WTC11 (cell line): ENCODE measurements around the gene THSD7B. TPM values are rescaled to one million over a fixed set of nuclear protein-coding genes. Genes with fewer than 3 reads are reported as not detected.

Experiments
- ATAC-seq: fragments of 200-7000 bp; cut with Tn5 transposase; 2 replicates; pipeline ENCODE4 v1.10.0; 2021; ENCODE audit warnings: mild to moderate bottlenecking, moderate library complexity
- CTCF ChIA-PET: fragments of 300-600 bp; sonication (Branson Sonifier 250); formaldehyde crosslinking; loops from one replicate; lab custom pipeline; 2021; ENCODE audit warnings: antibody characterized with exemption; lab: Charles Lee
- POLR2A ChIA-PET: fragments of 350-600 bp; sonication (Branson Sonifier 250); formaldehyde crosslinking; loops from one replicate; lab custom pipeline; 2021; ENCODE audit warnings: antibody characterized with exemption; lab: Charles Lee
- DNase-seq: peaks from one replicate; pipeline ENCODE4 v3.0.0; 2021; ENCODE audit warnings: low spot score
- H3K27ac Mint-ChIP-seq: 2 replicates; pipeline ENCODE4 v1.8.0; 2021; ENCODE audit warnings: mixed read lengths
- H3K27me3 Mint-ChIP-seq: 2 replicates; pipeline ENCODE4 v1.8.0; 2021; ENCODE audit warnings: low read depth, mild to moderate bottlenecking, moderate library complexity, mixed read lengths
- H3K36me3 Mint-ChIP-seq: 2 replicates; pipeline ENCODE4 v1.8.0; 2021; ENCODE audit warnings: mixed read lengths
- H3K4me1 Mint-ChIP-seq: 2 replicates; pipeline ENCODE4 v1.8.0; 2022; ENCODE audit warnings: mixed read lengths
- H3K4me3 Mint-ChIP-seq: 2 replicates; pipeline ENCODE4 v1.8.0; 2021; ENCODE audit warnings: mild to moderate bottlenecking, moderate library complexity, mixed read lengths
- H3K9me3 Mint-ChIP-seq: 2 replicates; pipeline ENCODE4 v1.8.0; 2021; ENCODE audit warnings: mixed read lengths
- ELF4 ChIP-seq: sonication (generic); formaldehyde crosslinking; IDR thresholded peaks from 2 replicates; pipeline ENCODE4 v1.8.1; 2022; ENCODE audit warnings: low read depth, mild to moderate bottlenecking, moderate library complexity, missing genetic modification reagents
- GRHL2 ChIP-seq: fragments of 250-450 bp; sonication (Bioruptor Pico); IDR thresholded peaks from 2 replicates; pipeline ENCODE4 v1.8.0; 2022; ENCODE audit warnings: mild to moderate bottlenecking, moderate library complexity; ENCODE audit not compliant: insufficient replicate concordance, severe bottlenecking
- HMGA2 ChIP-seq: fragments of 250-450 bp; sonication (Bioruptor Pico); IDR thresholded peaks from 2 replicates; pipeline ENCODE4 v1.4.0; 2021; ENCODE audit warnings: mild to moderate bottlenecking, moderate library complexity
- KAT7 ChIP-seq: sonication (generic); formaldehyde crosslinking; IDR thresholded peaks from 2 replicates; pipeline ENCODE4 v1.8.1; 2023; ENCODE audit warnings: missing genetic modification reagents, mild to moderate bottlenecking, borderline replicate concordance
- MXD4 ChIP-seq: fragments of 250-450 bp; sonication (Bioruptor Pico); IDR thresholded peaks from 2 replicates; pipeline ENCODE4 v1.8.0; 2021; ENCODE audit warnings: mild to moderate bottlenecking, moderate library complexity, borderline replicate concordance
- NFATC4 ChIP-seq: fragments of 250-450 bp; sonication (Bioruptor Pico); IDR thresholded peaks from 2 replicates; pipeline ENCODE4 v1.9.0; 2021; ENCODE audit warnings: mild to moderate bottlenecking
- NR2C2 ChIP-seq: sonication (generic); formaldehyde crosslinking; IDR thresholded peaks from 2 replicates; pipeline ENCODE4 v1.8.0; 2022; ENCODE audit warnings: mild to moderate bottlenecking, missing genetic modification reagents
- SP1 ChIP-seq: sonication (generic); formaldehyde crosslinking; conservative IDR thresholded peaks from 2 replicates; pipeline ENCODE4 v1.8.1; 2022; ENCODE audit warnings: missing genetic modification reagents
- ZNF121 ChIP-seq: sonication (generic); formaldehyde crosslinking; IDR thresholded peaks from 2 replicates; pipeline ENCODE4 v1.8.0; 2023; ENCODE audit warnings: missing genetic modification reagents
- ZNF219 ChIP-seq: sonication (generic); formaldehyde crosslinking; IDR thresholded peaks from 2 replicates; pipeline ENCODE4 v1.8.0; 2023; ENCODE audit warnings: missing genetic modification reagents, mild to moderate bottlenecking, borderline replicate concordance
- ZNF232 ChIP-seq: sonication (generic); formaldehyde crosslinking; IDR thresholded peaks from 2 replicates; pipeline ENCODE4 v1.8.0; 2022; ENCODE audit warnings: mild to moderate bottlenecking, missing genetic modification reagents
- ZNF263 ChIP-seq: sonication (generic); formaldehyde crosslinking; IDR thresholded peaks from 2 replicates; pipeline ENCODE4 v1.8.1; 2022; ENCODE audit warnings: low read depth, mild to moderate bottlenecking, moderate library complexity, missing genetic modification reagents
- total RNA-seq: library from RNA; stranded (reverse); gene quantifications from 3 replicates; pipeline ENCODE4 v1.2.3, GENCODE V29; 2021
- TF ChIP-seq, protein P1 (sequence below): fragments of 250-450 bp; sonication (Bioruptor Pico); IDR thresholded peaks from 2 replicates; pipeline ENCODE4 v1.8.0; 2021; ENCODE audit warnings: mild to moderate bottlenecking
- TF ChIP-seq, protein P2 (sequence below): fragments of 250-450 bp; sonication (Bioruptor Pico); IDR thresholded peaks from 2 replicates; pipeline ENCODE4 v1.9.0; 2021; ENCODE audit warnings: mild to moderate bottlenecking
- TF ChIP-seq, protein P3 (sequence below): sonication (generic); formaldehyde crosslinking; IDR thresholded peaks from 2 replicates; pipeline ENCODE4 v1.8.1; 2023; ENCODE audit warnings: mild to moderate bottlenecking, missing genetic modification reagents, borderline replicate concordance
- TF ChIP-seq, protein P4 (sequence below): sonication (generic); formaldehyde crosslinking; conservative IDR thresholded peaks from 2 replicates; pipeline ENCODE4 v1.8.1; 2023; ENCODE audit warnings: mild to moderate bottlenecking, low read depth, missing genetic modification reagents, moderate library complexity
- TF ChIP-seq, protein P5 (sequence below): fragments of 250-450 bp; sonication (Bioruptor Pico); IDR thresholded peaks from 2 replicates; pipeline ENCODE4 v1.9.0; 2021; ENCODE audit warnings: mild to moderate bottlenecking
- TF ChIP-seq, protein P6 (sequence below): sonication (generic); formaldehyde crosslinking; IDR thresholded peaks from 2 replicates; pipeline ENCODE4 v1.8.0; 2022; ENCODE audit warnings: mild to moderate bottlenecking, missing genetic modification reagents

THSD7B gene
- total RNA-seq, 1 experiment from 2014 or later: 2.9 TPM

DNA sequence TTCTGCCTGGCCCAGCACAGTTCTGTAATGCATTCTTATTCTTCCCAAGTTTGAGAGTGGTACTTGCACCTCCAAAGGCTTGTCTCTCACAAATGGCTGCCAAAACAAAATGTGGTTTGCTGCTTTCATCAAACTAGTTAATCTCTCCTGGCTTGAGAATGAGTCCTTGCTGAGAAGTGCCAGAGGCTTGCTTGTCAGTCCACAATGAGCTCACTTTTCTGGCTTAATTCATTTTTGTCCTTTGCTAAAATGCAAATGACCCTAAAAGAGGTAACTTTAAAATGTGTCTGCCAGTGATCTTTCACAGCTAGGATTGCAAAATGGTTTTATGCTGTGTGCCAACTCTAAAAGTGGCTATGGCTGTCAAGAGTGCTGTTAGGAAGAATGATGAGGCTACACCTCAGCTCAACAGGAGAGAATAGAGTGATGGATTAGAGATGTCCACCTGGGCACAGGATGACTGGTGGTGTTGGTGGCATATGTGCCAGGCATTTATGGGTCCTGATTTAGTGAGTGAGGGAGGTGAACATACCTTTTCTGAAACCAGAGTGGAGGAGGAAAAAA, 907.7 kb downstream of the THSD7B start:
- no peak overlapping the region for H3K4me3 Mint-ChIP-seq

DNA sequence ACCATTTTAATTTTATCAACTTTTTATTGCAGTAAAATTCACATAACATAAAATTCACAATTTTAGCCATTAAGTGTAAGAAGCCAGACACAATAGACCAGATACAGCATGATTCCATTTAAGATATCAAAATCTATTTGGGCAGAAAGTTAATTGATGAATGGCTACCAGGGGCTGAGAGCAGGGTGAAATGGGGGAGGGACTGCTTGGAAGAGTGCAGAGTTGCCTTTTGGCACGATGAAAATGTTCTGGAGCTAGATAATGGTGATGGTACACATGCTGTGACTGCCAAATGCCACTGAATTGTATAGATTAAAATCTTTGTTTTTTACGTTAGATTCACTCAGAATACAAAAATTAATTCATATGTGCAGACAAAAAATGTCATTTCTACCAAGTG, 909.6 kb downstream of the THSD7B start:
- ATAC-seq (no peak), DNase-seq (no peak)
- Mint-ChIP-seq H3K9me3 (no peaks in the 10 kb centered on the region), H3K36me3 (no peaks in the 10 kb centered on the region), H3K27ac (no peak overlapping the region), H3K4me1 (peaks cover 3% of the 10 kb centered on the region; the same call in 1 of the 2 replicates), H3K27me3 (no peaks in the 10 kb centered on the region), H3K4me3 (no peak overlapping the region)
- no peak for TF ChIP-seq ZNF263
- ChIA-PET POLR2A (no interaction called here), CTCF (no interaction called here)

More for the DNA sequence above, 907.7 kb downstream of the THSD7B start:
- POLR2A ChIA-PET: no interaction called here
- CTCF ChIA-PET: no interaction called here
- DNase-seq (no peak), ATAC-seq (no peak)
- no peaks in the 10 kb centered on the region for H3K27me3 Mint-ChIP-seq
- no peaks in the 10 kb centered on the region for H3K9me3 Mint-ChIP-seq
- TF ChIP-seq, protein P1, sequence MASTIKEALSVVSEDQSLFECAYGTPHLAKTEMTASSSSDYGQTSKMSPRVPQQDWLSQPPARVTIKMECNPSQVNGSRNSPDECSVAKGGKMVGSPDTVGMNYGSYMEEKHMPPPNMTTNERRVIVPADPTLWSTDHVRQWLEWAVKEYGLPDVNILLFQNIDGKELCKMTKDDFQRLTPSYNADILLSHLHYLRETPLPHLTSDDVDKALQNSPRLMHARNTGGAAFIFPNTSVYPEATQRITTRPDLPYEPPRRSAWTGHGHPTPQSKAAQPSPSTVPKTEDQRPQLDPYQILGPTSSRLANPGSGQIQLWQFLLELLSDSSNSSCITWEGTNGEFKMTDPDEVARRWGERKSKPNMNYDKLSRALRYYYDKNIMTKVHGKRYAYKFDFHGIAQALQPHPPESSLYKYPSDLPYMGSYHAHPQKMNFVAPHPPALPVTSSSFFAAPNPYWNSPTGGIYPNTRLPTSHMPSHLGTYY (CRISPR knock-in tag): no peak
- TF ChIP-seq, protein P2, sequence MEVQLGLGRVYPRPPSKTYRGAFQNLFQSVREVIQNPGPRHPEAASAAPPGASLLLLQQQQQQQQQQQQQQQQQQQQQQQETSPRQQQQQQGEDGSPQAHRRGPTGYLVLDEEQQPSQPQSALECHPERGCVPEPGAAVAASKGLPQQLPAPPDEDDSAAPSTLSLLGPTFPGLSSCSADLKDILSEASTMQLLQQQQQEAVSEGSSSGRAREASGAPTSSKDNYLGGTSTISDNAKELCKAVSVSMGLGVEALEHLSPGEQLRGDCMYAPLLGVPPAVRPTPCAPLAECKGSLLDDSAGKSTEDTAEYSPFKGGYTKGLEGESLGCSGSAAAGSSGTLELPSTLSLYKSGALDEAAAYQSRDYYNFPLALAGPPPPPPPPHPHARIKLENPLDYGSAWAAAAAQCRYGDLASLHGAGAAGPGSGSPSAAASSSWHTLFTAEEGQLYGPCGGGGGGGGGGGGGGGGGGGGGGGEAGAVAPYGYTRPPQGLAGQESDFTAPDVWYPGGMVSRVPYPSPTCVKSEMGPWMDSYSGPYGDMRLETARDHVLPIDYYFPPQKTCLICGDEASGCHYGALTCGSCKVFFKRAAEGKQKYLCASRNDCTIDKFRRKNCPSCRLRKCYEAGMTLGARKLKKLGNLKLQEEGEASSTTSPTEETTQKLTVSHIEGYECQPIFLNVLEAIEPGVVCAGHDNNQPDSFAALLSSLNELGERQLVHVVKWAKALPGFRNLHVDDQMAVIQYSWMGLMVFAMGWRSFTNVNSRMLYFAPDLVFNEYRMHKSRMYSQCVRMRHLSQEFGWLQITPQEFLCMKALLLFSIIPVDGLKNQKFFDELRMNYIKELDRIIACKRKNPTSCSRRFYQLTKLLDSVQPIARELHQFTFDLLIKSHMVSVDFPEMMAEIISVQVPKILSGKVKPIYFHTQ (CRISPR knock-in tag): no peak
- H3K4me1 Mint-ChIP-seq: peaks cover 3% of the 10 kb centered on the region; the same call in 1 of the 2 replicates
- no peaks in the 10 kb centered on the region for H3K36me3 Mint-ChIP-seq
- no peak overlapping the region for H3K27ac Mint-ChIP-seq

DNA sequence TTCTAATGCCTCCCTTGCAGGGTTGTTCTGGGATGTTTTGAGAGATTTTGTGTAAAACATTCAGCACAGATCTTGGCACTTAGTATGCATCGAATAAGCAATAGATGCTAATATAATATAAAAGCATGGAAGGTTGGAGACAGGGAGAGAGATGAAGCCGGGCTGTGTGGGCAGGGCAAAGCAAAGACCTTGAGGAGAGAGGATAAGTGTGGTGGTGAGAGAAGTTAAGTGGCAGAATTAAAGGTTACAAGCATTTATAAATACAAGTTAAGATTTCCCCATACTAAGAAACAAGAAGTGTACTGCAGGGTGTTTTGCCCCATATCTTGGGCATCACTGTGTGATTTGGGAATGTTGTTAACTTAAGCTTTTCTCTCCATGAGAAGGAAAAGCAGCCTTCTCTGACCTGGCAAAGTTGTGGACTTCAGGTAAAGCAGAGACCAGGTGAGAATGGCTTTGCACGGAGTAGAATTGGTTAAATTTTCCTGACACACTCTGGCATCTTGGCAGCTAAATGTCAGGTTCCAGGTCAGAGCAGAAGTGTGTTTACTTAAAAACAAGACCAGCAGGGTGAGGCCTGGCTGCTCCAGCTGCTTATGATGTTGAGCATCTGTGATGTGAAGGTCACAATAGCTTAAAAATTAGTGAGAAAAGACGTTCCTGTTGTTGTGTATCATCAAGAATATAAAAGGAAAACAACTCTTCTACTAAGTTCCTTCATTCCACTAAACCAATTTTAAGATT, 910.4 kb downstream of the THSD7B start:
- TF ChIP-seq, protein P3, sequence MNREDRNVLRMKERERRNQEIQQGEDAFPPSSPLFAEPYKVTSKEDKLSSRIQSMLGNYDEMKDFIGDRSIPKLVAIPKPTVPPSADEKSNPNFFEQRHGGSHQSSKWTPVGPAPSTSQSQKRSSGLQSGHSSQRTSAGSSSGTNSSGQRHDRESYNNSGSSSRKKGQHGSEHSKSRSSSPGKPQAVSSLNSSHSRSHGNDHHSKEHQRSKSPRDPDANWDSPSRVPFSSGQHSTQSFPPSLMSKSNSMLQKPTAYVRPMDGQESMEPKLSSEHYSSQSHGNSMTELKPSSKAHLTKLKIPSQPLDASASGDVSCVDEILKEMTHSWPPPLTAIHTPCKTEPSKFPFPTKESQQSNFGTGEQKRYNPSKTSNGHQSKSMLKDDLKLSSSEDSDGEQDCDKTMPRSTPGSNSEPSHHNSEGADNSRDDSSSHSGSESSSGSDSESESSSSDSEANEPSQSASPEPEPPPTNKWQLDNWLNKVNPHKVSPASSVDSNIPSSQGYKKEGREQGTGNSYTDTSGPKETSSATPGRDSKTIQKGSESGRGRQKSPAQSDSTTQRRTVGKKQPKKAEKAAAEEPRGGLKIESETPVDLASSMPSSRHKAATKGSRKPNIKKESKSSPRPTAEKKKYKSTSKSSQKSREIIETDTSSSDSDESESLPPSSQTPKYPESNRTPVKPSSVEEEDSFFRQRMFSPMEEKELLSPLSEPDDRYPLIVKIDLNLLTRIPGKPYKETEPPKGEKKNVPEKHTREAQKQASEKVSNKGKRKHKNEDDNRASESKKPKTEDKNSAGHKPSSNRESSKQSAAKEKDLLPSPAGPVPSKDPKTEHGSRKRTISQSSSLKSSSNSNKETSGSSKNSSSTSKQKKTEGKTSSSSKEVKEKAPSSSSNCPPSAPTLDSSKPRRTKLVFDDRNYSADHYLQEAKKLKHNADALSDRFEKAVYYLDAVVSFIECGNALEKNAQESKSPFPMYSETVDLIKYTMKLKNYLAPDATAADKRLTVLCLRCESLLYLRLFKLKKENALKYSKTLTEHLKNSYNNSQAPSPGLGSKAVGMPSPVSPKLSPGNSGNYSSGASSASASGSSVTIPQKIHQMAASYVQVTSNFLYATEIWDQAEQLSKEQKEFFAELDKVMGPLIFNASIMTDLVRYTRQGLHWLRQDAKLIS (CRISPR knock-in tag): no peak
- TF ChIP-seq ELF4: no peak
- TF ChIP-seq, protein P4, sequence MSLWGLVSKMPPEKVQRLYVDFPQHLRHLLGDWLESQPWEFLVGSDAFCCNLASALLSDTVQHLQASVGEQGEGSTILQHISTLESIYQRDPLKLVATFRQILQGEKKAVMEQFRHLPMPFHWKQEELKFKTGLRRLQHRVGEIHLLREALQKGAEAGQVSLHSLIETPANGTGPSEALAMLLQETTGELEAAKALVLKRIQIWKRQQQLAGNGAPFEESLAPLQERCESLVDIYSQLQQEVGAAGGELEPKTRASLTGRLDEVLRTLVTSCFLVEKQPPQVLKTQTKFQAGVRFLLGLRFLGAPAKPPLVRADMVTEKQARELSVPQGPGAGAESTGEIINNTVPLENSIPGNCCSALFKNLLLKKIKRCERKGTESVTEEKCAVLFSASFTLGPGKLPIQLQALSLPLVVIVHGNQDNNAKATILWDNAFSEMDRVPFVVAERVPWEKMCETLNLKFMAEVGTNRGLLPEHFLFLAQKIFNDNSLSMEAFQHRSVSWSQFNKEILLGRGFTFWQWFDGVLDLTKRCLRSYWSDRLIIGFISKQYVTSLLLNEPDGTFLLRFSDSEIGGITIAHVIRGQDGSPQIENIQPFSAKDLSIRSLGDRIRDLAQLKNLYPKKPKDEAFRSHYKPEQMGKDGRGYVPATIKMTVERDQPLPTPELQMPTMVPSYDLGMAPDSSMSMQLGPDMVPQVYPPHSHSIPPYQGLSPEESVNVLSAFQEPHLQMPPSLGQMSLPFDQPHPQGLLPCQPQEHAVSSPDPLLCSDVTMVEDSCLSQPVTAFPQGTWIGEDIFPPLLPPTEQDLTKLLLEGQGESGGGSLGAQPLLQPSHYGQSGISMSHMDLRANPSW (CRISPR knock-in tag): no peak
- no peak for TF ChIP-seq HMGA2 (CRISPR knock-in tag)
- TF ChIP-seq ZNF232 (CRISPR knock-in tag): no peak
- no peak for TF ChIP-seq ZNF121 (CRISPR knock-in tag)
- TF ChIP-seq, protein P5, sequence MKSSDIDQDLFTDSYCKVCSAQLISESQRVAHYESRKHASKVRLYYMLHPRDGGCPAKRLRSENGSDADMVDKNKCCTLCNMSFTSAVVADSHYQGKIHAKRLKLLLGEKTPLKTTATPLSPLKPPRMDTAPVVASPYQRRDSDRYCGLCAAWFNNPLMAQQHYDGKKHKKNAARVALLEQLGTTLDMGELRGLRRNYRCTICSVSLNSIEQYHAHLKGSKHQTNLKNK (CRISPR knock-in tag): no peak
- no peak for TF ChIP-seq NFATC4 (CRISPR knock-in tag)
- TF ChIP-seq KAT7 (CRISPR knock-in tag): no peak
- no peak for TF ChIP-seq SP1 (CRISPR knock-in tag)
- no peak for TF ChIP-seq GRHL2
- no peak for TF ChIP-seq NR2C2 (CRISPR knock-in tag)
- no peak for TF ChIP-seq MXD4 (CRISPR knock-in tag)
- TF ChIP-seq, protein P6, sequence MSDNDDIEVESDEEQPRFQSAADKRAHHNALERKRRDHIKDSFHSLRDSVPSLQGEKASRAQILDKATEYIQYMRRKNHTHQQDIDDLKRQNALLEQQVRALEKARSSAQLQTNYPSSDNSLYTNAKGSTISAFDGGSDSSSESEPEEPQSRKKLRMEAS (CRISPR knock-in tag): no peak
- TF ChIP-seq ZNF219 (CRISPR knock-in tag): no peak
- H3K9me3 Mint-ChIP-seq: no peaks in the 10 kb centered on the region
- ATAC-seq: no peak
- ChIA-PET POLR2A (no interaction called here), CTCF (interaction anchor here (1.3 kb wide), 1 partner anchor 209 kb away, joined by 3 read pairs; no protein-coding TSS in a partner anchor)
- peaks cover 3% of the 10 kb centered on the region; the same call in 1 of the 2 replicates for H3K4me1 Mint-ChIP-seq
- no peaks in the 10 kb centered on the region for H3K36me3 Mint-ChIP-seq
- DNase-seq: no peak
- H3K27ac Mint-ChIP-seq: no peak overlapping the region
- H3K27me3 Mint-ChIP-seq: no peaks in the 10 kb centered on the region
- H3K4me3 Mint-ChIP-seq: no peak overlapping the region
